ENCODE data around the gene SLC18A2. TPM values are rescaled to one million over a fixed set of nuclear protein-coding genes. Genes with fewer than 3 reads are reported as not detected.

SLC18A2 gene
- total RNA-seq, 1 donor = under 0.01 TPM

DNA sequence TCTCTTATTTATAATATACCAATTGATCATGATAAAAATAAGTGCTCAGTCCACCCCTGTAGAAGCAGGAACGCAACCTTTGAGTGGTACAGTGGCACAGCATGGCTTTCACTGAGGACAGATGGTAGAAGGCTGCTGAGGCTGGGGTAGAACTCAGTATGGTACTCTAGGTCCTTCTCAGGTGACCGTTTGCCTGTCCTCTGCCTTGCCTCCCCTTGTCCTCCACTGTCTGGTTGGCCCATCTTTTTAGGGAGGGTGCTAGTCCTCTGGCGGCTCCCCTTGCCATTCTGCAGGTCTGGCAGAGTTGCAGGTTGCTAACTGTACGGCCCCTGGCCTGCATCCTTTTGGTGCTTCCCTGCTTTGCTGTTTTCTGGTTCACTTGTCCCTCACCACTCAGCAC is 27.3 kb downstream of the SLC18A2 start:
- TF ChIP-seq, protein P1, sequence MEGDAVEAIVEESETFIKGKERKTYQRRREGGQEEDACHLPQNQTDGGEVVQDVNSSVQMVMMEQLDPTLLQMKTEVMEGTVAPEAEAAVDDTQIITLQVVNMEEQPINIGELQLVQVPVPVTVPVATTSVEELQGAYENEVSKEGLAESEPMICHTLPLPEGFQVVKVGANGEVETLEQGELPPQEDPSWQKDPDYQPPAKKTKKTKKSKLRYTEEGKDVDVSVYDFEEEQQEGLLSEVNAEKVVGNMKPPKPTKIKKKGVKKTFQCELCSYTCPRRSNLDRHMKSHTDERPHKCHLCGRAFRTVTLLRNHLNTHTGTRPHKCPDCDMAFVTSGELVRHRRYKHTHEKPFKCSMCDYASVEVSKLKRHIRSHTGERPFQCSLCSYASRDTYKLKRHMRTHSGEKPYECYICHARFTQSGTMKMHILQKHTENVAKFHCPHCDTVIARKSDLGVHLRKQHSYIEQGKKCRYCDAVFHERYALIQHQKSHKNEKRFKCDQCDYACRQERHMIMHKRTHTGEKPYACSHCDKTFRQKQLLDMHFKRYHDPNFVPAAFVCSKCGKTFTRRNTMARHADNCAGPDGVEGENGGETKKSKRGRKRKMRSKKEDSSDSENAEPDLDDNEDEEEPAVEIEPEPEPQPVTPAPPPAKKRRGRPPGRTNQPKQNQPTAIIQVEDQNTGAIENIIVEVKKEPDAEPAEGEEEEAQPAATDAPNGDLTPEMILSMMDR (IDR thresholded peaks at IDR 0.05; ENCODE audit: insufficient read depth, low read length) = no peak
- DNase-seq (ENCODE audit: low read depth) = no peak
- H3K4me3 ChIP-seq (ENCODE audit: low read depth, low read length) = no peak overlapping the region

DNA sequence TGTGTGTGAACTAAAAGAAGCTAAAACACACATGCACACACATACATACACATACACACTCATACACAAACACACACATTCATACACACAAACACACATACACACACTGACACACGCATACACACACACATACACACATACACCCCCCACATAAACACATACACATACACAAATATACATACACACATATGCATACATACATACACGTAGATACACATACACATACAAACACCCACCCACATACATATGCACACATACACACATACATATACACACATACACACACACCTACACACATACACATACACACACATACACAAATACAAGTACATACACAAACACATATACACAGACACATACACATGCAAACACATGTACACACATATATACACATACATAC is 28.0 kb downstream of the SLC18A2 start:
- TF ChIP-seq, protein P1 (IDR thresholded peaks at IDR 0.05; ENCODE audit: insufficient read depth, low read length) = no peak
- no peak for DNase-seq (ENCODE audit: low read depth)
- no peak overlapping the region for H3K4me3 ChIP-seq (ENCODE audit: low read depth, low read length)

DNA sequence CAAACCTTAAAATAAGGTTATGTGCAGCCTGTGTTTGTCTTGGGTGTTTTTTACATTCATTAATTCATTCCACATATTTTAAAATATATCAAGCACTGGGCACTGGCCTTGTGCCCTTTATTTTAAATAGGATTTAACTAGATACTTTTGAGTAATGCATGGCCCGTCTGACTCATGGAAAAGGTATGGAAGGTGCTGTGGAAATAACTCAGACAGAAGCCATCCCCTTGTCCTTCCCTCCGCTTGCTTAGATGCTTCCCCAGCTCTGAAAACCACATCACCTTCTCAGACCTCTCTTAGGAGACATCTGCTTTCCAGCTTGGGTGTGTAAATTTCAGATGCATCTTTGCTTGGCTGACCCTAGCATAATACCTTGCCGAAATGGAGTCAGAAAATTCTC is 30.5 kb downstream of the SLC18A2 start:
- TF ChIP-seq, protein P1 (IDR thresholded peaks at IDR 0.05; ENCODE audit: insufficient read depth, low read length) = no peak
- H3K4me3 ChIP-seq (ENCODE audit: low read depth, low read length) = no peak overlapping the region
- peak; percentile 2 for DNase-seq (ENCODE audit: low read depth)

DNA sequence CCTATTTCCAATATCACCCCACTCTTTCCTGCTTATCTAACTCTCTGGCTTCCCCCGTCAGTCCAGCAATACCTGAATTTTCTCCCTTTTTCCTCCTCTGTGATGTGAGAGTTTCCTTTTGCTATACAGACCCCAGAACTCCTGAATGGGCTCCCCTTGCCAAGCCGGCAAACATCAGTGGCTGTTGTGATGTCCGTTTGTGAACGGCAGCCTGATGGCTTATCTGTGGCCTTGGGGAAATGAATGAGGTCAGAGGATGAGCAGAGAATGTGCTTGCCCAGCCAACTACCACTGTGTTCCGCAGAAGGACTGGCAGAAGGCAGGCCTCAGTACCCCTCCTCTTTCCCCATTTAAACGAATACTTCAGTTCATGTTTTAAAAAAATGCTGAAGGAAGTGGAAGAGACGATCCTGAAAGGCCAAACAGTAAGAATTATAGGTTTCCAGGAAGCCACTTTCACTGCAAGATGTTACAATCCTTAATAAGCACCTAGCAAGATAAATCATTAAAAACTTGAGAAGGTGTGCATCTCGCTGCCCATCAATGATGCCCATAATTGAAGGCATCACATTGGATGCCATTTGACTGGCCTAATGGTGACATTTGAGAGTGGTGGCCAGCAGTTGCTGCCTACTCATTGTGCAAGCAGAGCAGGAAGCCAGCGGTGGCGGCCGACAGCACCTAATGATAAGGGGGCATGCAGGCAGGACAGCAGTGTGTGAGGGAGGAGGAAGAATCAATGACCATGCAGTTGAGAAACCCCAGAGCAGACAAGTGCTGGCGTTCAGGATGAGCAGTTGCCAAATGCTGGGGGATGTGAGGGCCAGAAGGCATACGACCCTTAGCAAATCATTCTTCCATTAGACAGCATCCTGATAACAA is 31.5 kb downstream of the SLC18A2 start:
- H3K4me3 ChIP-seq (ENCODE audit: low read depth, low read length) = no peak overlapping the region
- TF ChIP-seq, protein P1 (IDR thresholded peaks at IDR 0.05; ENCODE audit: insufficient read depth, low read length) = no peak
- DNase-seq (ENCODE audit: low read depth) = no peak

DNA sequence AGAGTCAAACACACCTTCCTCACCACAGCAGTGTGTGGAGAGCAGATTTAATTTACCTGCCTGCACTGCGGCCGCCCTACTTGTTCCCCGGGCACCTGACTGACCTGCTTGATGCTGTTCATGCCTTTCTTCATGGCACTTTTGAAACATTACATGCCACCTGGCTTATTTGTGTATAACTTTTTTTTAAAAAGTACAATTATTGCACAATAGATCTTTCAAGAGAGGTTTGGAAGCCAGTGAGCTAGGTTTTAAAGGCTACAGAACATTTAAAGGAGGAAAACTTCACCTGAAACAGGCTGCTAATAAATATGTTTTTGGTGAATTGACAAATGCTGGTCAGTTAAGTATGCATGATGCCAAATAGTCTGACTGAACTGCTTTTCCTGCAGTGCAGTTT is 33.1 kb downstream of the SLC18A2 start:
- no peak overlapping the region for H3K4me3 ChIP-seq (ENCODE audit: low read depth, low read length)
- no peak for DNase-seq (ENCODE audit: low read depth)
- TF ChIP-seq, protein P1 (IDR thresholded peaks at IDR 0.05; ENCODE audit: insufficient read depth, low read length) = no peak

DNA sequence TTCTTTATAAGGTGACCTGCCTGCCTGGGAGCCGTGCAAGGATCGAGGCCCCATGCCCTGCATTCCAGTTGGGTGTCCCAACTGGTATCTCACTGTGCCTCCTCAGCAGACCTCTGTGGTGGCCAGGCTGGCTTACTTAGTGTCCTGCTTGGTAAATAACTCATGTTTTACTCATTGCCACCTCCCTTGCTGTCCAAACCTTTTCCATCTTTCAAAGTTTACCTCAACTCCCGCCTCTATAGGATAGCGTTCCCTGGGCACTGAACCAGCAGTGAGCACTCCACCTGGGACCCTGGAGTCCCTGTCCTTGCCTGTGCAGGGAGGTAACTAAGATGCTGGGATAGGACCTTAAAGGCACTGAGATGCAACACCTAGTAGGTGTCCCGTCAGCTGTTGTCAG is 33.6 kb downstream of the SLC18A2 start:
- TF ChIP-seq, protein P1 (IDR thresholded peaks at IDR 0.05; ENCODE audit: insufficient read depth, low read length) = no peak
- DNase-seq (ENCODE audit: low read depth) = no peak
- H3K4me3 ChIP-seq (ENCODE audit: low read depth, low read length) = no peak overlapping the region

Measured in fibroblast of the aortic adventitia (primary cell).